ENCODE results near the gene ELMO2.

The ELMO2 gene

DNA sequence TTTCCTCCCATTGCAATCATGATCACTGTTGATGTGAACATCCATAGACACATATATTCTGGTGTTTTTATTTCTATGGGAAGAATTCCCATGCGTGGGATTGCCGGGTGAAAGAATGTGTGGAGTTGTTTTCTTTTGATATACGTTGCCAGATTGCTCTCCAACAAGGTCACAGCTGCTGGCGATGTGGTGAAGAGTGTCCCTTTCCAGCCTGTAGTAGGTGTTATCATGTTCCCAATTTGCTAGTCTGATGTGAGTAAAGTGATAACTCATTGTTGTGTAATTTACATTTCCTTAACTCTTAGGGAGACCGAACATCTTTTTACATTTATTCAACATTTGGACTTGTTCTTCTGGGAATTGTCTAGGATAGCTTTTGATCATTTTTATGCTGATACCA lies 14.5 kb upstream of the ELMO2 start:
- DNase-seq (ENCODE audit: low read depth): no peak
- no peak for TF ChIP-seq CTCF (IDR thresholded peaks at IDR 0.05; ENCODE audit: low read depth, low read length, missing control alignments)
- in situ Hi-C loops (cut with HindIII; ENCODE audit: low sequenced_read_pairs): no loop called here
- H3K4me3 ChIP-seq (ENCODE audit: low read depth, low read length): no peak overlapping the region

DNA sequence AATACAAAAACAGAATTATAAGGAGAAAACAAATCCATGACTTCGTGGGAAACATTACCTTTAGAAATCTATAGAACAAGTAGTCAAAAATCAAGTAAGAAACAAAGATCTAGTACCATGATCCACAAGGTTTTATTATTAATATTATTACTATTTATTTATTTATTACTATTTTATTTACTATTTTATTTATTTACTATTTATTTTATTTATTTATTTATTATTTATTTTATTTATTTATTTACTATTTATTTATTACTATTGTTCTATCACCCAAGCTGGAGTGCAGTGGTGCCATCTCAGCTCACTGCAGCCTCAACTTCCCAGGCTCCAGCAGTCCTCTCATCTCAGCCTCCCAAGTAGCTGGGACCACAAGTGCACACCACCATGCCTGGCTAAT lies 13.5 kb upstream of the ELMO2 start:
- no peak for DNase-seq (ENCODE audit: low read depth)
- H3K4me3 ChIP-seq (ENCODE audit: low read depth, low read length): no peak overlapping the region
- TF ChIP-seq CTCF (IDR thresholded peaks at IDR 0.05; ENCODE audit: low read depth, low read length, missing control alignments): no peak
- in situ Hi-C loops (cut with HindIII; ENCODE audit: low sequenced_read_pairs): no loop called here

DNA sequence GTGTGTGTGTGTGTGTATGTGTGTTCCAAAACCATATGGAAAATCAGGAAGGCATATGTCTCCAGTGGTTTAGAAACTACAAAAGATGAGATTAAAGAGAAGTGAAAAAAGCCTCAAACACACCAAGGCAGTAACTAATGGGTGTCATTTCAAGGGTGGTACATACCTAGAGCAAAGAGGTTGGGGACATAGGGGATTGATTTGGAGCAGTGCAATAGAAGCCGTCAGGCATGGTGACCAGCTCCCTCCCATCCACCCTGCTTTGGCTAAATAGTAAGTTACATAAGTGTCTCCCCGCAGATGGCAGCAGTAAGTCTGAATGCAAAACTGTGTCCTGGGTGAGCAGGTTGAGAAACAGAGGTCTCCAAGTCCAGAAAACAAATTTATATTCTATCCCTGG lies 10.4 kb upstream of the ELMO2 start:
- TF ChIP-seq CTCF (IDR thresholded peaks at IDR 0.05; ENCODE audit: low read depth, low read length, missing control alignments): no peak
- no peak overlapping the region for H3K4me3 ChIP-seq (ENCODE audit: low read depth, low read length)
- in situ Hi-C loops (cut with HindIII; ENCODE audit: low sequenced_read_pairs): no loop called here
- DNase-seq (ENCODE audit: low read depth): no peak

- in situ Hi-C loops (cut with HindIII; ENCODE audit: low sequenced_read_pairs): no loop called here
- TF ChIP-seq CTCF (IDR thresholded peaks at IDR 0.05; ENCODE audit: low read depth, low read length, missing control alignments): no peak
- no peak overlapping the region for H3K4me3 ChIP-seq (ENCODE audit: low read depth, low read length)
- DNase-seq (ENCODE audit: low read depth): no peak
Measured at GRCh38 chr20:46416421-46416820, 10.0 kb upstream of the ELMO2 start.

GRCh38 chr20:46415773-46416172 lies 9.4 kb upstream of the ELMO2 start:
- TF ChIP-seq CTCF (IDR thresholded peaks at IDR 0.05; ENCODE audit: low read depth, low read length, missing control alignments): no peak
- in situ Hi-C loops (cut with HindIII; ENCODE audit: low sequenced_read_pairs): no loop called here

DNA sequence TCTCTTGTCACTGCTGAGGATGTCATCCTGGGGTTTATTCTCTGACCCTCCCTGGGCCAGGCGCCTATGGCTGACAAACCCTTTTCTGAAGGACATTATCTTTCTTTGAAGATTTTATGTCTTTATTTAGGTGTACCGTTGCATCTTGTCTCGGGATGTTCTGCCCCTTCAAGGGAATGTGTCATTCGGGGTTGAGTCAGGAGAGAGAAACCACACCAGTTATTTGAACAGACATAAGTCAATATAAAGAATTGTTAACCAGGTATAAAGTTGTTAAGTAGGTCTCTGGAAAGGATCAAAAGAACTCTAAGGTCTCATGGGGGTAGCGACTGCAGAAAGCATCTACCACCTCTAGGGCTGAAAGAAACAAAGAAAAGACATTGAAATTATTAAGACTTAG lies 8.2 kb upstream of the ELMO2 start:
- in situ Hi-C loops (cut with HindIII; ENCODE audit: low sequenced_read_pairs): no loop called here
- no peak for DNase-seq (ENCODE audit: low read depth)
- no peak overlapping the region for H3K4me3 ChIP-seq (ENCODE audit: low read depth, low read length)
- no peak for TF ChIP-seq CTCF (IDR thresholded peaks at IDR 0.05; ENCODE audit: low read depth, low read length, missing control alignments)

More at GRCh38 chr20:46415773-46416172, 9.4 kb upstream of the ELMO2 start:
- no peak for DNase-seq (ENCODE audit: low read depth)
- no peak overlapping the region for H3K4me3 ChIP-seq (ENCODE audit: low read depth, low read length)

DNA sequence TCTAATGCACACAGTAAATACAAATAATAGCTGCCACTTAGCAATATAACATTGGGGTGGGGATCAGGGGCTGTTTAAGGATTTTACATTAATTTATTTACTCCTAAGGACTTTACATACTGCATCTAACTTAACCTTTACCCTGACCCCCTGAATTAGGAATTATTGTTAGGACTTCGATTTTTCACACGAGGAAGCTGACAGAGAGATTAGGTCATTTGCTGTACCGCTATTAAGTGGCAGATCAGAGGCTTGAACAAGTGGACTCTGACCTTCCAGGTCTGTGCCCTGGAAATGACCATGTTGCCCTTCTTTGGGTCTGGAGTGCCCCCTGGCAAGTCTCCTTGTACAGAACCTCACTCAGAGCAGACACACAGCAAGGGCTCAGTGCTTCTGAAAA lies 5.2 kb upstream of the ELMO2 start:
- no peak for TF ChIP-seq CTCF (IDR thresholded peaks at IDR 0.05; ENCODE audit: low read depth, low read length, missing control alignments)
- in situ Hi-C loops (cut with HindIII; ENCODE audit: low sequenced_read_pairs): no loop called here
- no peak for DNase-seq (ENCODE audit: low read depth)
- H3K4me3 ChIP-seq (ENCODE audit: low read depth, low read length): no peak overlapping the region

All from astrocyte of the cerebellum (primary cell).